GM12878 (cell line): ENCODE data around the gene CLCNKA. TPM values are rescaled to one million over a fixed set of nuclear protein-coding genes. Genes with fewer than 3 reads are reported as not detected.

Experiments
- ATAC-seq: fragments of 200-7000 bp; cut with Tn5 transposase; 3 replicates; pipeline ENCODE4 v1.9.1; 2020; ENCODE audit warnings: mild to moderate bottlenecking, moderate library complexity
- BruUV-seq: library from RNA; stranded (reverse); fragments of 400-500 nt; replicated peaks from 2 replicates; lab custom pipeline; 2021; lab: Mats Ljungman, UMichigan
- CTCF ChIA-PET: fragments of 300-600 bp; sonication (Branson Sonifier 250); formaldehyde crosslinking; extraction: SDS; loops from one replicate; lab custom pipeline; 2021; ENCODE audit warnings: inconsistent platforms; lab: Yijun Ruan, JAX
- POLR2A ChIA-PET: fragments of 350-600 bp; formaldehyde crosslinking; extraction: SDS; loops from one replicate; lab custom pipeline; 2021; ENCODE audit warnings: inconsistent platforms; lab: Charles Lee
- RAD21 ChIA-PET: fragments of 300-600 bp; sonication (Branson Sonifier 250); formaldehyde crosslinking; loops from one replicate; lab custom pipeline; 2023; ENCODE audit warnings: antibody characterized with exemption; ENCODE audit not compliant: unreplicated experiment; lab: Charles Lee
- SMC1A ChIA-PET: fragments of 300-600 bp; sonication (Branson Sonifier 250); formaldehyde crosslinking; loops from one replicate; lab custom pipeline; 2023; ENCODE audit not compliant: unreplicated experiment, uncharacterized antibody; lab: Charles Lee
- DNase-seq: peaks from one replicate; pipeline ENCODE4 v3.0.0-alpha.2; 2011; ENCODE audit warnings: low read depth, low spot score
- FAIRE-seq: peaks from 3 replicates; lab custom pipeline; 2011; peaks lifted over from hg19 to GRCh38; lab: Jason Lieb, UNC
- H2AFZ ChIP-seq: 2 replicates; pipeline ENCODE4 v1.6.0; 2011; ENCODE audit warnings: low read depth, low read length, control low read depth; ENCODE audit not compliant: control insufficient read depth
- H3K27ac ChIP-seq: 2 replicates; pipeline ENCODE4 v1.5.1; 2011; ENCODE audit warnings: control low read depth; ENCODE audit not compliant: control insufficient read depth, insufficient read depth
- H3K27me3 ChIP-seq, 2 experiments: replicated peaks in 1 of 2; 2 replicates each; pipeline versions ENCODE4 v1.6.0 to v1.6.1; 2011; ENCODE audit warnings: low read length in 1 of 2; ENCODE audit not compliant: control insufficient read depth in 2 of 2, insufficient read depth in 2 of 2
- H3K36me3 ChIP-seq, 2 experiments: 2 replicates each; pipeline ENCODE4 v1.5.1; 2011; ENCODE audit warnings: low read length in 1 of 2; ENCODE audit not compliant: control insufficient read depth in 2 of 2, insufficient read depth in 2 of 2
- H3K4me1 ChIP-seq: 2 replicates; pipeline ENCODE4 v1.6.1; 2011; ENCODE audit warnings: mild to moderate bottlenecking, low read length, moderate library complexity, mixed read lengths; ENCODE audit not compliant: control insufficient read depth, insufficient read depth
- H3K4me2 ChIP-seq: 2 replicates; pipeline ENCODE4 v1.6.0; 2011; ENCODE audit warnings: control low read depth; ENCODE audit not compliant: control insufficient read depth, insufficient read depth
- H3K4me3 ChIP-seq: fragments of 200-600 bp; sonication (generic); 2 replicates; pipeline ENCODE4 v1.5.1; 2016
- H3K79me2 ChIP-seq: 2 replicates; pipeline ENCODE4 v1.6.0; 2011; ENCODE audit warnings: low read length; ENCODE audit not compliant: control insufficient read depth, insufficient read depth
- H3K9ac ChIP-seq: 2 replicates; pipeline ENCODE4 v1.8.0; 2011; ENCODE audit warnings: low read length, control low read depth, mixed read lengths; ENCODE audit not compliant: control insufficient read depth, insufficient read depth
- H3K9me3 ChIP-seq: replicated peaks from 3 replicates; pipeline ENCODE4 v1.5.1; 2011; ENCODE audit warnings: mild to moderate bottlenecking, low read length; ENCODE audit not compliant: control insufficient read depth, insufficient read depth
- H4K20me1 ChIP-seq: 2 replicates; pipeline ENCODE4 v1.6.0; 2011; ENCODE audit not compliant: control insufficient read depth, insufficient read depth
- ASH2L ChIP-seq: fragments of 300-600, 200-600 bp; sonication (generic); IDR thresholded peaks from 2 replicates; pipeline ENCODE4 v1.6.1; 2017; ENCODE audit warnings: low read depth, mild to moderate bottlenecking, borderline replicate concordance
- BMI1 ChIP-seq: fragments of 450-650 bp; IDR thresholded peaks from 2 replicates; pipeline ENCODE4 v1.6.1; 2016; ENCODE audit warnings: mild to moderate bottlenecking, moderate library complexity, borderline replicate concordance
- EZH2 ChIP-seq: IDR thresholded peaks from 2 replicates; pipeline ENCODE4 v1.6.1; 2012; ENCODE audit warnings: low read depth, mild to moderate bottlenecking, control low read depth, inconsistent platforms, low read length, borderline replicate concordance; ENCODE audit not compliant: control insufficient read depth
- GATAD2B ChIP-seq: fragments of 450-650 bp; conservative IDR thresholded peaks from 2 replicates; pipeline ENCODE4 v1.6.1; 2017; ENCODE audit warnings: low read depth, mild to moderate bottlenecking, moderate library complexity
- KAT2A ChIP-seq: conservative IDR thresholded peaks from 2 replicates; pipeline ENCODE4 v1.6.1; 2011; ENCODE audit warnings: low read depth, low read length; ENCODE audit not compliant: control insufficient read depth
- MEF2B ChIP-seq: fragments of 450-650 bp; IDR thresholded peaks from 2 replicates; pipeline ENCODE4 v1.6.1; 2018; ENCODE audit warnings: mild to moderate bottlenecking, moderate library complexity; ENCODE audit not compliant: partially characterized antibody, poor library complexity, severe bottlenecking
- MYC ChIP-seq: IDR thresholded peaks from 2 replicates; pipeline ENCODE4 v1.6.1; 2011; ENCODE audit warnings: mild to moderate bottlenecking, low read length, moderate library complexity, inconsistent platforms; ENCODE audit not compliant: insufficient read depth, insufficient replicate concordance, insufficient read length, severe bottlenecking
- PAX8 ChIP-seq: fragments of 450-650 bp; IDR thresholded peaks from 2 replicates; pipeline ENCODE4 v1.6.1; 2017; ENCODE audit warnings: mild to moderate bottlenecking, moderate library complexity
- POLR2A ChIP-seq: IDR thresholded peaks from 2 replicates; pipeline ENCODE4 v1.6.1; 2011; ENCODE audit warnings: low read depth, mild to moderate bottlenecking, low read length
- RBBP5 ChIP-seq: fragments of 200-600 bp; sonication (generic); conservative IDR thresholded peaks from 2 replicates; pipeline ENCODE4 v1.6.1; 2016
- SMAD1 ChIP-seq: fragments of 450-650 bp; IDR thresholded peaks from 2 replicates; pipeline ENCODE4 v1.6.1; 2018; ENCODE audit warnings: mild to moderate bottlenecking, low read depth; ENCODE audit not compliant: partially characterized antibody
- SUPT20H ChIP-seq: IDR thresholded peaks from 2 replicates; pipeline ENCODE4 v1.6.1; 2011; ENCODE audit warnings: low read depth, mild to moderate bottlenecking, low read length, moderate library complexity, borderline replicate concordance; ENCODE audit not compliant: control insufficient read depth
- SUZ12 ChIP-seq: fragments of 200-600 bp; sonication (generic); IDR thresholded peaks from one replicate; pipeline ENCODE4 v1.6.1; 2018; ENCODE audit warnings: antibody characterized with exemption, mild to moderate bottlenecking; ENCODE audit not compliant: unreplicated experiment
- ZNF622 ChIP-seq: fragments of 450-650 bp; IDR thresholded peaks from 2 replicates; pipeline ENCODE4 v1.6.1; 2017; ENCODE audit warnings: mild to moderate bottlenecking, inconsistent platforms
- WGBS: methylation state at CpG from one replicate; pipeline ENCODE4 v1.1.6; 2016; ENCODE audit warnings: low lambda C conversion rate; ENCODE audit not compliant: insufficient replicate concordance, insufficient coverage; ENCODE audit errors: missing lambda C conversion rate; 5-methylcytosine and 5-hydroxymethylcytosine counted together
- in situ Hi-C: fragments of 300-500 bp; cut with MboI; formaldehyde crosslinking; loops from 9 replicates; pipeline ENCODE4 v1.14.3; 2018; ENCODE audit warnings: mixed read lengths
- intact Hi-C: fragments of 100-400 bp; cut with micrococcal nuclease; formaldehyde crosslinking; loops from one replicate; pipeline ENCODE4 v1.14.2; 2022; ENCODE audit not compliant: unreplicated experiment
- polyA plus RNA-seq, 11 experiments: library from polyadenylated mRNA; depleted of rRNA in 4 of 11; unstranded in 6 of 11; stranded (reverse) in 5 of 11; fragments of >200 nt; fragmentation: Nextera tagmentation in 4 of 11; fragmentation: Illumina TruSeq in 1 of 11; extraction: Ambion mirVana in 4 of 11; extraction: Trizol in 1 of 11; gene quantifications; 1 replicate in 1 of 11; 2 replicates in 10 of 11; pipeline versions ENCODE4 v1.2.1 to v1.2.3, GENCODE V29; 2011 to 2016; ENCODE audit warnings: inconsistent platforms in 2 of 11, missing spikeins in 2 of 11, low read depth in 1 of 11
- total RNA-seq, 4 experiments: library from RNA; depleted of rRNA in 3 of 4; stranded (reverse); fragments of >200 nt in 3 of 4; fragmentation: Illumina TruSeq in 1 of 4; extraction: Trizol in 1 of 4; gene quantifications; 2 replicates each; pipeline versions ENCODE4 v1.2.1 to v1.2.3, GENCODE V29; 2013 to 2021
- TF ChIP-seq, protein P1 (sequence below): fragments of 450-650 bp; IDR thresholded peaks from 2 replicates; pipeline ENCODE4 v1.6.1; 2017; ENCODE audit warnings: mild to moderate bottlenecking, low read depth, inconsistent platforms; ENCODE audit not compliant: poor library complexity, severe bottlenecking
- TF ChIP-seq, protein P2 (sequence below): fragments of 450-650 bp; formaldehyde crosslinking; IDR thresholded peaks from 2 replicates; pipeline ENCODE4 v1.4.0; 2022; ENCODE audit warnings: mild to moderate bottlenecking, moderate library complexity

The CLCNKA gene
- total and polyA plus RNA-seq, 10 of the 15 experiments (the other 5 are each of a cell fraction or from before 2014, with no cell fraction given), result 0.02 to 0.15 (median 0.08) TPM; not detected in 6

GRCh38 chr1:16029288-16029687, 7.5 kb downstream of the CLCNKA start (continued):
- no peak for TF ChIP-seq SUZ12
- no peak for TF ChIP-seq RBBP5
- no peak for TF ChIP-seq ASH2L
- TF ChIP-seq PAX8, result no peak
- no peak for TF ChIP-seq EZH2
- no peak for TF ChIP-seq POLR2A
- TF ChIP-seq MYC, result no peak

GRCh38 chr1:16031551-16031950, 9.7 kb downstream of the CLCNKA start:
- no TSS peak for BruUV-seq
- WGBS, result 5% methylated on average over 8 of the region's 8 CpGs
- Histone ChIP-seq H3K9ac (no peak overlapping the region), H4K20me1 (no peaks in the 10 kb centered on the region), H3K4me1 (no peaks in the 10 kb centered on the region), H3K27me3 (no peaks in the 10 kb centered on the region), H3K27ac (no peak overlapping the region), H3K36me3 (no peaks in the 10 kb centered on the region), H3K79me2 (no peaks in the 10 kb centered on the region), H3K4me3 (no peak overlapping the region), H3K9me3 (no peaks in the 10 kb centered on the region), H2AFZ (no peak overlapping the region), H3K4me2 (no peak overlapping the region)
- ChIA-PET RAD21 (interaction anchor here (0.8 to 2.5 kb wide), 4 partner anchors 8 to 237 kb away, joined by 3 to 26 read pairs (median 4); no protein-coding TSS in a partner anchor), CTCF (interaction anchor here (1.0 to 2.8 kb wide), 5 partner anchors 20 to 240 kb away, joined by 3 to 37 read pairs (median 3); no protein-coding TSS in a partner anchor), SMC1A (interaction anchor here (0.6 to 3.6 kb wide), 3 partner anchors 21 to 67 kb away, joined by 3 to 17 read pairs (median 11); no protein-coding TSS in a partner anchor), POLR2A (interaction anchor here (0.6 kb wide), 1 partner anchor 18 kb away, joined by 3 read pairs; no protein-coding TSS in a partner anchor)
- in situ Hi-C loops (no loop called here), intact Hi-C loops (no loop called here)
- ATAC-seq, result no peak
- FAIRE-seq, result no peak
- DNase-seq, result no peak
- no peak for TF ChIP-seq ZNF622
- no peak for TF ChIP-seq SMAD1
- TF ChIP-seq, protein P1, sequence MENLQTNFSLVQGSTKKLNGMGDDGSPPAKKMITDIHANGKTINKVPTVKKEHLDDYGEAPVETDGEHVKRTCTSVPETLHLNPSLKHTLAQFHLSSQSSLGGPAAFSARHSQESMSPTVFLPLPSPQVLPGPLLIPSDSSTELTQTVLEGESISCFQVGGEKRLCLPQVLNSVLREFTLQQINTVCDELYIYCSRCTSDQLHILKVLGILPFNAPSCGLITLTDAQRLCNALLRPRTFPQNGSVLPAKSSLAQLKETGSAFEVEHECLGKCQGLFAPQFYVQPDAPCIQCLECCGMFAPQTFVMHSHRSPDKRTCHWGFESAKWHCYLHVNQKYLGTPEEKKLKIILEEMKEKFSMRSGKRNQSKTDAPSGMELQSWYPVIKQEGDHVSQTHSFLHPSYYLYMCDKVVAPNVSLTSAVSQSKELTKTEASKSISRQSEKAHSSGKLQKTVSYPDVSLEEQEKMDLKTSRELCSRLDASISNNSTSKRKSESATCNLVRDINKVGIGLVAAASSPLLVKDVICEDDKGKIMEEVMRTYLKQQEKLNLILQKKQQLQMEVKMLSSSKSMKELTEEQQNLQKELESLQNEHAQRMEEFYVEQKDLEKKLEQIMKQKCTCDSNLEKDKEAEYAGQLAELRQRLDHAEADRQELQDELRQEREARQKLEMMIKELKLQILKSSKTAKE, result no peak
- no peak for TF ChIP-seq SUPT20H
- no peak for TF ChIP-seq GATAD2B
- no peak for TF ChIP-seq MEF2B
- no peak for TF ChIP-seq KAT2A
- TF ChIP-seq, protein P2, sequence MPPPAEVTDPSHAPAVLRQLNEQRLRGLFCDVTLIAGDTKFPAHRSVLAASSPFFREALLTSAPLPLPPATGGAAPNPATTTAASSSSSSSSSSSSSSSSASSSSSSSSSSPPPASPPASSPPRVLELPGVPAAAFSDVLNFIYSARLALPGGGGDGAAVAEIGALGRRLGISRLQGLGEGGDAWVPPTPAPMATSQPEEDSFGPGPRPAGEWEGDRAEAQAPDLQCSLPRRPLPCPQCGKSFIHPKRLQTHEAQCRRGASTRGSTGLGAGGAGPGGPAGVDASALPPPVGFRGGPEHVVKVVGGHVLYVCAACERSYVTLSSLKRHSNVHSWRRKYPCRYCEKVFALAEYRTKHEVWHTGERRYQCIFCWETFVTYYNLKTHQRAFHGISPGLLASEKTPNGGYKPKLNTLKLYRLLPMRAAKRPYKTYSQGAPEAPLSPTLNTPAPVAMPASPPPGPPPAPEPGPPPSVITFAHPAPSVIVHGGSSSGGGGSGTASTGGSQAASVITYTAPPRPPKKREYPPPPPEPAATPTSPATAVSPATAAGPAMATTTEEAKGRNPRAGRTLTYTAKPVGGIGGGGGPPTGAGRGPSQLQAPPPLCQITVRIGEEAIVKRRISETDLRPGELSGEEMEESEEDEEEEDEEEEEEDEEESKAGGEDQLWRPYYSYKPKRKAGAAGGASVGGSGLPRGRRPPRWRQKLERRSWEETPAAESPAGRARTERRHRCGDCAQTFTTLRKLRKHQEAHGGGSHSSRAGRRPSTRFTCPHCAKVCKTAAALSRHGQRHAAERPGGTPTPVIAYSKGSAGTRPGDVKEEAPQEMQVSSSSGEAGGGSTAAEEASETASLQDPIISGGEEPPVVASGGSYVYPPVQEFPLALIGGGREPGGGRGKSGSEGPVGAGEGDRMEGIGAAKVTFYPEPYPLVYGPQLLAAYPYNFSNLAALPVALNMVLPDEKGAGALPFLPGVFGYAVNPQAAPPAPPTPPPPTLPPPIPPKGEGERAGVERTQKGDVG (CRISPR knock-in tag), result no peak
- no peak for TF ChIP-seq BMI1
